Raji (cell line): ENCODE data around the gene DAGLA.

ENCODE experiments used
- POLR2A ChIP-seq: IDR thresholded peaks from 2 replicates; pipeline ENCODE4 v1.6.1; 2011; ENCODE audit warnings: low read depth, low read length, control low read depth; ENCODE audit not compliant: insufficient read depth

Gene DAGLA

GRCh38 chr11:61728066-61728939, 48.1 kb downstream of the DAGLA start:
- no peak for TF ChIP-seq POLR2A

- no peak for TF ChIP-seq POLR2A
These were observed 48.7 kb downstream of the DAGLA start for GRCh38 chr11:61728940-61729219.

- TF ChIP-seq POLR2A = no peak
These were observed 50.2 kb downstream of the DAGLA start for GRCh38 chr11:61730240-61730994.

GRCh38 chr11:61731211-61731951, 51.2 kb downstream of the DAGLA start:
- no peak for TF ChIP-seq POLR2A

GRCh38 chr11:61731952-61732675, 51.9 kb downstream of the DAGLA start:
- TF ChIP-seq POLR2A = no peak

GRCh38 chr11:61732705-61733104, 52.5 kb downstream of the DAGLA start:
- TF ChIP-seq POLR2A = no peak

- no peak for TF ChIP-seq POLR2A
These were observed 53.2 kb downstream of the DAGLA start for GRCh38 chr11:61733120-61733978.

- no peak for TF ChIP-seq POLR2A
These were observed 54.6 kb downstream of the DAGLA start for GRCh38 chr11:61734767-61735166.

GRCh38 chr11:61735391-61735790, 55.2 kb downstream of the DAGLA start:
- no peak for TF ChIP-seq POLR2A

- TF ChIP-seq POLR2A = no peak
These were observed 56.1 kb downstream of the DAGLA start for GRCh38 chr11:61736310-61736709.

- TF ChIP-seq POLR2A = no peak
These were observed 56.9 kb downstream of the DAGLA start for GRCh38 chr11:61737131-61737530.

GRCh38 chr11:61737636-61738386, 57.6 kb downstream of the DAGLA start:
- TF ChIP-seq POLR2A = no peak

GRCh38 chr11:61738776-61739175, 58.6 kb downstream of the DAGLA start:
- TF ChIP-seq POLR2A = no peak
